Lower lobe of right lung (tissue), 2 donors: ENCODE measurements around the gene MYO3A. TPM values are rescaled to one million over a fixed set of nuclear protein-coding genes. Genes with fewer than 3 reads are reported as not detected.

Experiments
- ATAC-seq, 2 donors: fragments of 200-7000 bp; cut with Tn5 transposase; one replicate each; pipeline ENCODE4 v1.9.1; 2020 to 2022; ENCODE audit warnings: mild to moderate bottlenecking in 2 of 2, moderate library complexity in 2 of 2
- DNase-seq: peaks from one replicate; pipeline ENCODE4 v3.0.0-alpha.2; 2020
- H3K27ac ChIP-seq: fragments of 200-600 bp; one replicate; pipeline ENCODE4 v1.8.0; 2022
- H3K27me3 ChIP-seq: fragments of 200-600 bp; one replicate; pipeline ENCODE4 v1.8.0; 2022; ENCODE audit warnings: low read depth
- H3K36me3 ChIP-seq: fragments of 200-600 bp; one replicate; pipeline ENCODE4 v1.8.0; 2022; ENCODE audit warnings: mild to moderate bottlenecking
- H3K4me1 ChIP-seq: fragments of 200-600 bp; one replicate; pipeline ENCODE4 v1.8.0; 2022
- H3K4me3 ChIP-seq: fragments of 200-600 bp; one replicate; pipeline ENCODE4 v1.8.0; 2022; ENCODE audit warnings: mild to moderate bottlenecking
- H3K9me3 ChIP-seq: fragments of 200-600 bp; one replicate; pipeline ENCODE4 v1.8.0; 2022
- CTCF ChIP-seq: fragments of 200-600 bp; IDR thresholded peaks from one replicate; pipeline ENCODE4 v1.8.0; 2022; ENCODE audit warnings: antibody characterized with exemption, mild to moderate bottlenecking
- intact Hi-C: fragments of 100-400 bp; cut with DNase I; formaldehyde crosslinking; loops from one replicate; pipeline ENCODE4 v1.11.0; 2022
- total RNA-seq: library from RNA; stranded (reverse); fragmentation: NEBNext Ultra II Directional; extraction: Animal tissue kit (Norgen Biotek cat#: 25700); gene quantifications from one replicate; pipeline ENCODE4 v1.2.1, GENCODE V29; 2021
- donor health status: DM: no; HTN: yes; CAD: no; lungs with severe emphysema.

Gene MYO3A
- total RNA-seq, 1 donor from 2014 or later: 0.44 TPM

GRCh38 chr10:25959540-25960232, 25.7 kb downstream of the MYO3A start:
- ATAC-seq (no peak), DNase-seq (no peak)
- intact Hi-C loops: no loop called here
- Histone ChIP-seq H3K9me3 (no peaks in the 10 kb centered on the region), H3K4me1 (no peaks in the 10 kb centered on the region), H3K27ac (no peak overlapping the region), H3K27me3 (no peaks in the 10 kb centered on the region), H3K4me3 (no peak overlapping the region), H3K36me3 (no peaks in the 10 kb centered on the region)
- no peak for TF ChIP-seq CTCF

GRCh38 chr10:25965584-25965983, 31.6 kb downstream of the MYO3A start:
- ATAC-seq (no peak), DNase-seq (no peak)
- Histone ChIP-seq H3K9me3 (no peaks in the 10 kb centered on the region), H3K4me1 (no peaks in the 10 kb centered on the region), H3K27ac (no peak overlapping the region), H3K4me3 (no peak overlapping the region), H3K36me3 (no peaks in the 10 kb centered on the region), H3K27me3 (no peaks in the 10 kb centered on the region)
- intact Hi-C loops: no loop called here
- TF ChIP-seq CTCF: no peak

- Histone ChIP-seq H3K9me3 (no peaks in the 10 kb centered on the region), H3K27me3 (no peaks in the 10 kb centered on the region), H3K4me1 (no peaks in the 10 kb centered on the region), H3K36me3 (no peaks in the 10 kb centered on the region), H3K27ac (no peak overlapping the region), H3K4me3 (no peak overlapping the region)
- no peak for TF ChIP-seq CTCF
- no peak for DNase-seq
- intact Hi-C loops: no loop called here
- ATAC-seq: no peak
Measured at GRCh38 chr10:25966844-25967243, 32.8 kb downstream of the MYO3A start.

GRCh38 chr10:25972631-25973030, 38.6 kb downstream of the MYO3A start:
- DNase-seq (no peak), ATAC-seq (no peak)
- no peaks in the 10 kb centered on the region for H3K9me3 ChIP-seq
- H3K27me3 ChIP-seq: no peaks in the 10 kb centered on the region
- no peak for TF ChIP-seq CTCF
- no peak overlapping the region for H3K27ac ChIP-seq
- no peaks in the 10 kb centered on the region for H3K36me3 ChIP-seq
- no peaks in the 10 kb centered on the region for H3K4me1 ChIP-seq
- no peak overlapping the region for H3K4me3 ChIP-seq
- intact Hi-C loops: no loop called here

- no peak for TF ChIP-seq CTCF
- Histone ChIP-seq H3K4me1 (no peaks in the 10 kb centered on the region), H3K36me3 (no peaks in the 10 kb centered on the region), H3K4me3 (no peak overlapping the region), H3K9me3 (no peaks in the 10 kb centered on the region), H3K27me3 (no peaks in the 10 kb centered on the region), H3K27ac (no peak overlapping the region)
- intact Hi-C loops: no loop called here
- DNase-seq (no peak), ATAC-seq (no peak)
Measured at GRCh38 chr10:25974897-25975459, 40.9 kb downstream of the MYO3A start.
